ENCODE data around the gene MPC2. TPM values are rescaled to one million over a fixed set of nuclear protein-coding genes. Genes with fewer than 3 reads are reported as not detected.

Gene MPC2
- total RNA-seq, 6 experiments from 2014 or later = 85.2 to 198 (median 142) TPM

- intact Hi-C loops (cut with DNase I) = no loop called here
- no peak for ATAC-seq
- Histone ChIP-seq H3K9me3 (no peaks in the 10 kb centered on the region), H3K27me3 (no peaks in the 10 kb centered on the region), H3K27ac (no peak overlapping the region), H3K4me1 (peaks cover 0 to 5% (median 2%) of the 10 kb centered on the region in 4 donors), H3K36me3 (peaks cover 0 to 17% (median 0%) of the 10 kb centered on the region in 4 donors), H3K4me3 (no peak overlapping the region)
- no peak for TF ChIP-seq POLR2A (IDR thresholded peaks at IDR 0.05)
- no peak for TF ChIP-seq CTCF (IDR thresholded peaks at IDR 0.05)
- DNase-seq = no peak
These were observed 55.8 kb downstream of the MPC2 start for GRCh38 chr1:167881069-167881468.

GRCh38 chr1:167880580-167881021 is 56.3 kb downstream of the MPC2 start:
- DNase-seq (no peak), ATAC-seq (no peak)
- H3K9me3 ChIP-seq = no peaks in the 10 kb centered on the region
- peaks cover 0 to 17% (median 0%) of the 10 kb centered on the region in 4 donors for H3K36me3 ChIP-seq
- no peak overlapping the region for H3K4me3 ChIP-seq
- intact Hi-C loops (cut with DNase I) = no loop called here
- H3K4me1 ChIP-seq = peaks cover 0 to 6% (median 2%) of the 10 kb centered on the region in 4 donors
- H3K27ac ChIP-seq = no peak overlapping the region
- TF ChIP-seq POLR2A (IDR thresholded peaks at IDR 0.05) = no peak
- no peak for TF ChIP-seq CTCF (IDR thresholded peaks at IDR 0.05)
- 86% methylated on average over 2 of the region's 3 CpGs for WGBS (ENCODE audit: insufficient coverage, low coverage, low lambda C conversion rate, missing lambda C conversion rate)
- no peaks in the 10 kb centered on the region for H3K27me3 ChIP-seq

GRCh38 chr1:167879508-167879907 is 57.4 kb downstream of the MPC2 start:
- DNase-seq (no peak), ATAC-seq (no peak)
- H3K36me3 ChIP-seq = peaks cover 0 to 17% (median 0%) of the 10 kb centered on the region in 4 donors
- H3K27ac ChIP-seq = no peak overlapping the region
- 56% methylated on average over 1 of the region's 1 CpG for WGBS (ENCODE audit: insufficient coverage, low coverage, low lambda C conversion rate, missing lambda C conversion rate)
- intact Hi-C loops (cut with DNase I) = no loop called here
- no peak overlapping the region for H3K4me3 ChIP-seq
- H3K9me3 ChIP-seq = no peaks in the 10 kb centered on the region
- H3K27me3 ChIP-seq = no peaks in the 10 kb centered on the region
- peaks cover 0 to 6% (median 2%) of the 10 kb centered on the region in 4 donors for H3K4me1 ChIP-seq
- no peak for TF ChIP-seq CTCF (IDR thresholded peaks at IDR 0.05)
- TF ChIP-seq POLR2A (IDR thresholded peaks at IDR 0.05) = no peak

DNA sequence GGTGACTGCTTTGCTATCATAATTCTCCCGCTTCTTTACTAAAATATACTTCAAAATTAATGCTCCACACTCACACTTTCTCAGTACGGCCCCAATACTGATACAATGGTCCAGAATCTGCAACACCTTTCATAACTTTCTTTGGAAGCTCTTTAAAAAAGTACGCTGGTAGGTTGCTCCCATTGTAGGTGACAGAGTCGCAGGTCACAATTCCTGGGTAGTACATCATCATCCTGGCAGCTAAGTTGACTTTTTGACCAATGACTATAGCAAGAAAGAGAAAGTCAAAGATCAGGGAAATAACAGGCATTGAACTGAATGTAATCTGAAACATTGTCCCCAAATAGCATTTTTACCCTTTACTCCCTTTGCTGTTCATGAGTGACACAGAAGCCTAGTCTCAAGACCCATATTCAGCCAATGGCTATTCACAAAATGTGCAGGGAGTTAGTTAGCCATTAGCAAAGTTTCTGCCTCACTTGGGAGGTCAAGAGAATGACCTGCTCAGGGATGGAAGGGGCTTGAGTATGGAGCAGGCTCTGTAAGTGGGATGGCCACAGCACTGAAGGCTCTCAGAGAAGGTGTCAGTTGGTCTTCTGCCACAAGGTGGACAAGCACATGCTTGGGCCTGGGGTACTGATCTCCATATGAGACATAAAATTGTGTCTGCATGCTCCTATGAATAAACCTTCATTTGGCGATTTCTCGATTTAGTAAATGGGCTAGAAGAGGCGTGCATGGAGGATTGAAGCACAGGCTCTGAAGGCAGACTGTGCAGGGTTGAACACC is 58.3 kb downstream of the MPC2 start:
- Histone ChIP-seq H3K4me3 (no peak overlapping the region), H3K4me1 (peaks cover 0 to 6% (median 2%) of the 10 kb centered on the region in 4 donors), H3K27me3 (no peaks in the 10 kb centered on the region), H3K9me3 (no peaks in the 10 kb centered on the region), H3K27ac (no peak overlapping the region), H3K36me3 (peaks cover 0 to 17% (median 0%) of the 10 kb centered on the region in 4 donors)
- DNase-seq (no peak), ATAC-seq (no peak)
- TF ChIP-seq CTCF (IDR thresholded peaks at IDR 0.05) (no peak), POLR2A (IDR thresholded peaks at IDR 0.05) (no peak)
- intact Hi-C loops (cut with DNase I) = no loop called here
- WGBS (ENCODE audit: insufficient coverage, low coverage, low lambda C conversion rate, missing lambda C conversion rate) = 93% methylated on average over 7 of the region's 7 CpGs
